OCI-LY7 (cell line): ENCODE data around the gene COBLL1. TPM values are rescaled to one million over a fixed set of nuclear protein-coding genes. Genes with fewer than 3 reads are reported as not detected.

Experiments
- BruUV-seq: library from RNA; stranded (reverse); fragments of 400-500 nt; replicated peaks from 2 replicates; lab custom pipeline; 2021; lab: Mats Ljungman, UMichigan
- CTCF ChIA-PET: fragments of 300-600 bp; sonication (Branson Sonifier 250); formaldehyde crosslinking; loops from one replicate; lab custom pipeline; 2022; ENCODE audit warnings: antibody characterized with exemption; ENCODE audit not compliant: unreplicated experiment; lab: Charles Lee
- POLR2A ChIA-PET: fragments of 300-600 bp; sonication (Branson Sonifier 250); formaldehyde crosslinking; loops from one replicate; lab custom pipeline; 2022; ENCODE audit warnings: antibody characterized with exemption; lab: Charles Lee
- DNase-seq: peaks from one replicate; pipeline ENCODE4 v3.0.0-alpha.2; 2015; ENCODE audit warnings: low spot score
- H2AFZ ChIP-seq: fragments of 200-600 bp; sonication (generic), shearing (Covaris generic); 2 replicates; pipeline ENCODE4 v1.6.1; 2014; ENCODE audit warnings: mild to moderate bottlenecking, antibody characterized with exemption, low read length, moderate library complexity
- H3K27ac ChIP-seq: fragments of 200-600 bp; sonication (generic); 2 replicates; pipeline ENCODE4 v1.5.1; 2014; ENCODE audit warnings: mixed run types, low read depth, mild to moderate bottlenecking, moderate library complexity, low read length, inconsistent platforms; ENCODE audit not compliant: poor library complexity, severe bottlenecking
- H3K36me3 ChIP-seq: fragments of 200-600 bp; sonication (generic); 2 replicates; pipeline ENCODE4 v1.6.1; 2014; ENCODE audit warnings: mild to moderate bottlenecking, antibody characterized with exemption, low read length, moderate library complexity, mixed read lengths; ENCODE audit not compliant: insufficient read depth
- H3K4me1 ChIP-seq: fragments of 200-600 bp; sonication (generic); 2 replicates; pipeline ENCODE4 v1.5.1; 2014; ENCODE audit warnings: mild to moderate bottlenecking, low read length; ENCODE audit not compliant: insufficient read depth, poor library complexity, severe bottlenecking
- H3K4me2 ChIP-seq: fragments of 200-600 bp; sonication (generic); 2 replicates; pipeline ENCODE4 v1.6.1; 2014; ENCODE audit warnings: mild to moderate bottlenecking, low read length
- H3K4me3 ChIP-seq: fragments of 200-600 bp; sonication (generic); 2 replicates; pipeline ENCODE4 v1.5.1; 2014; ENCODE audit warnings: mild to moderate bottlenecking, low read depth, low read length; ENCODE audit not compliant: poor library complexity, severe bottlenecking
- H3K79me2 ChIP-seq: fragments of 200-600 bp; sonication (generic); 2 replicates; pipeline ENCODE4 v1.6.1; 2016; ENCODE audit warnings: low read depth, mild to moderate bottlenecking, low read length, moderate library complexity, mixed read lengths; ENCODE audit not compliant: insufficient read depth
- H3K9me2 ChIP-seq: fragments of 200-600 bp; sonication (generic); 2 replicates; pipeline ENCODE4 v1.6.1; 2016; ENCODE audit warnings: mild to moderate bottlenecking, low read length, mixed read lengths; ENCODE audit not compliant: insufficient read depth
- H3K9me3 ChIP-seq: fragments of 200-600 bp; sonication (generic); 2 replicates; pipeline ENCODE4 v1.6.1; 2014; ENCODE audit warnings: mild to moderate bottlenecking, mixed run types, low read length, mixed read lengths
- H4K20me1 ChIP-seq: fragments of 200-600 bp; sonication (generic); 2 replicates; pipeline ENCODE4 v1.6.1; 2014; ENCODE audit warnings: mild to moderate bottlenecking, antibody characterized with exemption, low read length, moderate library complexity, mixed read lengths; ENCODE audit not compliant: insufficient read depth
- CTCF ChIP-seq: fragments of 200-600 bp; sonication (generic); conservative IDR thresholded peaks from 2 replicates; pipeline ENCODE4 v1.5.1; 2014; ENCODE audit warnings: mild to moderate bottlenecking, antibody characterized with exemption, low read length, moderate library complexity, mixed read lengths
- EZH2phosphoT487 ChIP-seq: fragments of 200-600 bp; sonication (generic); IDR thresholded peaks from 2 replicates; pipeline ENCODE4 v1.6.1; 2018; ENCODE audit warnings: low read depth, borderline replicate concordance, mild to moderate bottlenecking, mixed run types, antibody characterized with exemption, low read length, moderate library complexity, mixed read lengths
- intact Hi-C: fragments of 100-400 bp; cut with micrococcal nuclease; formaldehyde crosslinking; loops from one replicate; pipeline ENCODE4 v1.10.0; 2022; ENCODE audit not compliant: unreplicated experiment
- total RNA-seq, 2 experiments: library from RNA; depleted of rRNA in 1 of 2; stranded (reverse); fragments of >200 nt in 1 of 2; shearing (Covaris generic) in 1 of 2; gene quantifications; 2 replicates each; pipeline ENCODE4 v1.2.3, GENCODE V29; 2014 to 2022

COBLL1 gene
- total RNA-seq, 2 experiments from 2014 or later: 0.79 to 40.7 TPM

DNA sequence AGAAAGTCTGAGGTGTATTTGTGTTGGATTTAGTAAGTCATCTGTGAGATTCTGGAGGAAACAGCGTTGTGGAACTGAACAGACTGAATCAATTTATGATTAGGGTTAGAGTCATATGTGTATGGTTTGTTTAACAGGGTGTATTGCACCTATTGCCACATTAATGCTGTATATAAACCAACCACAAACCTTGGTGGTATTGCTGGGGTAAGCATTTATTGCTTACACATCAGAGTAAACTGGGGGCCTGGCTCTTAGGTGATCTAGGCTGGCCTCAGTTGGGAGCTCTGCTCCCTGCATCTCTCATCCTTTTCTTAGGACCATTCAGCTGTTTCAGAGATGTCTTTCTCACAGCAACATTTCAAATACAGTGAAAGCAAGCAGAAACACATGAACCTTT lies 160.6 kb downstream of the COBLL1 start:
- Histone ChIP-seq H3K36me3 (no peaks in the 10 kb centered on the region), H3K79me2 (no peaks in the 10 kb centered on the region), H3K9me3 (no peaks in the 10 kb centered on the region), H3K9me2 (no peaks in the 10 kb centered on the region), H3K4me2 (no peak overlapping the region), H4K20me1 (no peaks in the 10 kb centered on the region), H3K4me1 (no peaks in the 10 kb centered on the region), H3K4me3 (no peak overlapping the region), H2AFZ (no peak overlapping the region), H3K27ac (no peak overlapping the region)
- POLR2A ChIA-PET: no interaction called here
- DNase-seq: no peak
- CTCF ChIA-PET: no interaction called here
- intact Hi-C loops: no loop called here
- BruUV-seq: no TSS peak
- TF ChIP-seq EZH2phosphoT487 (no peak), CTCF (no peak)

DNA sequence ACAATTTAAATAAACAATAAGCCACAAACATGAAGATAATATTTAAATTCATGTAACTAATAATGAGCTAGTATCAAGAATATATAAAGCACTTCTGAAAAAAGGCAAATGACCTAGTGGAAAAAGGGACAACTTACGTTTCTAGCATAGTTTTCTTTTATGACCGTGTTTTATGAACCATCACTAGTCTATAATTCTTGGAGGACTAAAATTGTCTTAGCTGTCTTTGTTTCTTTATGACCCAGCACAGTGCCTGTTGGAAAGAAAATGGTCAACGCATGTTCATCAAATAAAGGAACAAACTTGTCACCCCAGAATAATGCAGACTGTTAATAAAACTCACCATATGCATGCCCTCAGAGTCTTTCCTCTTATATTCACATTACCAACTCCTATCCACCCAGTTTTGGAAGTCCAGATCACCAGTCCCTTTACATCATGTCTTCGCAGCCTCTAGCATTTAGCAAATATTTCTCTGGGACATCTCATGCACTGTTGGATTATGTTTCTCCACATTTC lies 162.9 kb downstream of the COBLL1 start:
- H3K79me2 ChIP-seq: no peaks in the 10 kb centered on the region
- BruUV-seq: no TSS peak
- POLR2A ChIA-PET: no interaction called here
- CTCF ChIA-PET: no interaction called here
- no peak overlapping the region for H3K27ac ChIP-seq
- H3K9me2 ChIP-seq: no peaks in the 10 kb centered on the region
- H3K4me2 ChIP-seq: no peak overlapping the region
- H2AFZ ChIP-seq: no peak overlapping the region
- no peaks in the 10 kb centered on the region for H3K36me3 ChIP-seq
- H3K9me3 ChIP-seq: no peaks in the 10 kb centered on the region
- intact Hi-C loops: no loop called here
- no peak for DNase-seq
- H3K4me1 ChIP-seq: no peaks in the 10 kb centered on the region
- H3K4me3 ChIP-seq: no peak overlapping the region
- no peak for TF ChIP-seq EZH2phosphoT487
- TF ChIP-seq CTCF: no peak
- H4K20me1 ChIP-seq: no peaks in the 10 kb centered on the region

DNA sequence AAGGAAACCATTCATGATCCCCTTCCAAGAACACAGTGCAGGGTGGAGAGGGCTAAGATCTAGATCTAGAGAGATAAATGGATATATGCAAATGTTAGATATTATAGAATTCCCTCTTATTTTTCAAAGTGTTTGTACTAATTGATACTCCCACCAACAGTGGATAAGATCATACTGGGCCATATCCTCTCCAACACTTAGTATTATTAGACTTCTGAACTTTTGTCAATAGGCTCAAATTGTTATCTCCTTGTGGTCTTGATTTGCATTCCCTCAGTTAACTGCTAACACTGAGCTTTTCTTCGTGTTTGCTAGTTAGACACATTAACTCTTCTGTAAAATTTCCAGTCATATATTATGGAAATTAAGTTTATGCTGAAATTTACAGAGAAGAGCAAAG lies 163.9 kb downstream of the COBLL1 start:
- H3K9me3 ChIP-seq: no peaks in the 10 kb centered on the region
- no peak overlapping the region for H3K4me2 ChIP-seq
- no peaks in the 10 kb centered on the region for H3K4me1 ChIP-seq
- ChIA-PET POLR2A (no interaction called here), CTCF (no interaction called here)
- no peaks in the 10 kb centered on the region for H3K9me2 ChIP-seq
- BruUV-seq: no TSS peak
- no peak for TF ChIP-seq EZH2phosphoT487
- no peak for TF ChIP-seq CTCF
- no peaks in the 10 kb centered on the region for H3K79me2 ChIP-seq
- no peak overlapping the region for H3K27ac ChIP-seq
- H2AFZ ChIP-seq: no peak overlapping the region
- H3K4me3 ChIP-seq: no peak overlapping the region
- intact Hi-C loops: no loop called here
- no peaks in the 10 kb centered on the region for H4K20me1 ChIP-seq
- DNase-seq: no peak
- no peaks in the 10 kb centered on the region for H3K36me3 ChIP-seq
